ENCODE data around the gene CDC14B.

CDC14B gene

GRCh38 chr9:96480736-96481135, 138.9 kb downstream of the CDC14B start:
- no peak for DNase-seq

DNA sequence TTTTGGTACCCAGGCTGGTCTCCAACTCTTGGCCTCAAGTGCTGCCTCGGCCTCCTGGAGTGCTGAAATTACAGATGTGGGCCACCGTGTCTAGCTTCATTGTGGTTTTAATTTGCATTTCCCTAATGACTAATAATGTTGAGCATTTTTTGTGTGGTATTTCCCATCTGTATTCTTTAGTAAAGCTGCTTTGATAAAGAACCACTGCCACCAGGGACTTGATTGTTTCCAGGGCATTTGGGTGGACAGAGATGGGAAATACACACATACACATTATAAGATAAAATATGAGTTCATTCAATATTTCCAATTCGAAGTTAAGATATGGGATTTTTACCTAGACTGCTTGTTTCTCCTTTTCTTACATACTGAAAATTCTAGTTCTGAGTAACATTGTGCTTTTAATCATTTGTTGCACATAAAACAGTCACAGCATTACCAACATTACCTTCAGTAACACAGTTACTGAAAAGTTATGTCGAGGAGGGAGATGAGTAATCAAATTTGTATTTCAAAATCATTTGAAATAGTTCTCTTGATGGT, 140.7 kb downstream of the CDC14B start:
- no peak for DNase-seq

DNA sequence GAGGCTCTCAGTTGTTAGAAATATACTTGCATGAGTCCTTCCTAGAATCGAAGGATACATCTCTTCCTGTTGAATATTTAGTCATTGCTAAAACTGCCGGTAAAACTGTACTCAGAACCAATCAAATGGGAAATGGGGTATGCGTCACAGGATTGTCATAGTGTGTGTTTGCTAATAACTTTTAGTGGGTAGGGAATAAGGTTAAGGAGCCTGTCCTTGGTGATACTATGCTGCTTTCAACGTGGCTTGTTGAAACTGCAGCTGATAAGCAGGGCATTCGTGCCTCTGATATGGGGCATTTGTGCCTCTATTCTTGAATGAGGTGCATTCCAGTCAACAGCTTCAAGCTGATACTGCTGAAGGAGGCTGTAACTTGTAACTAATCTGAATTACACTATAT, 143.1 kb downstream of the CDC14B start:
- no peak for DNase-seq

DNA sequence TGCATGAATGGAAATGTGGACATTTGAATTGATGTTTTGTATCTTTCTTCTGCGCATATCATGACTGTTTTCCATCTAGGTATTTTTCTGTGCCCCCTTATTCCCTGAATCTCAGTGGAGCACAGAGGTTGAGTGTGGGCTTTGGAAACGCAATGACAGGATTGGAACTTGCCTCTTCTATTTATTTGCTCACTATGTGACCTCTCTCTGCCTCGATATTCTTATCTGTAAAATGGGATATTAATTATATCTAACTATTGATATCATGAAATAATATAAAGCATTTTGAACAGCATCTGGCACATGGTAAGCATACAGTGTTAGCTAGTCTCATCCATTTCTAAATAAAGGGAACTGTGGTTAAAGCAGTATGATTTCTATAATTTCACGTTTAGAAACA, 143.6 kb downstream of the CDC14B start:
- no peak for DNase-seq

DNA sequence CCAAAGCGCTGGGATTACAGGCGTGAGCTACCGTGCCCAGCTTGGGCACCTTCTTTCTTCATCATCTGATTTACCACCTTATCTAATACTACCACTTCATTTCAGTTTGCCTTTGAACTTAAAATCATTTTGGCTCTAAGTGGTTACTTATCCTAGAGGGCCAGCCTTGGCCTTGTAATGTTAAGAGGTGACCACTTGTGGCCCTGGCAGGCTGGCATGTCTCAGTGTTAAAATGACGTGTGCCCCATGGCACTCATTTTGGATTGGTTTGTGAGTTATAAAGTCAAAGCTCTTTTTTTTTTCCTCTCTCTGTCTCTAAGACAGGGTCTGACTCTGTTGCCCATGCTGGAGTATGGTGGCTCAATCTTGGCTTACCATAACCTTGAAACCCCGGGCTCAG, 151.9 kb downstream of the CDC14B start:
- no peak for DNase-seq

DNA sequence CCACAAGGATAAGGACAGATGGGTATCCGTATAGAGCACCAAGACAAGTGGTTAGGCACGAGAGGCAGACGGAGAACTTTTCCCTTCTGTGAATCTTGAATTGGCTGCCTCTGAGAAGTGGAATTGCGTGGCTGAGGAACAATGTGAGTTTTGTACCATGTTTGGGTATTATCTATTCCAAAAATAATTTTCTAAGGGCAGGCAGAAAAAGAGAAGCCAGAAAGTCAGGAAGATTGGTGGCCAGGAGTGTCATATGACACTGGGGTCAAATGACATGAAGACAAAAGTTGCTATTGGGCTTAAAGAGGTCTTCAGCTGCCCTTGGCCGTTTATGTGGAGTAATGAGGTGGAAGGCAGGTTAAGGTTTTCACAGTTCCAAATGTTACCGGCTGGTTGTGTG, 155.2 kb downstream of the CDC14B start:
- no peak for DNase-seq

- DNase-seq = no peak
These were observed 157.1 kb downstream of the CDC14B start for GRCh38 chr9:96462541-96462940.

DNA sequence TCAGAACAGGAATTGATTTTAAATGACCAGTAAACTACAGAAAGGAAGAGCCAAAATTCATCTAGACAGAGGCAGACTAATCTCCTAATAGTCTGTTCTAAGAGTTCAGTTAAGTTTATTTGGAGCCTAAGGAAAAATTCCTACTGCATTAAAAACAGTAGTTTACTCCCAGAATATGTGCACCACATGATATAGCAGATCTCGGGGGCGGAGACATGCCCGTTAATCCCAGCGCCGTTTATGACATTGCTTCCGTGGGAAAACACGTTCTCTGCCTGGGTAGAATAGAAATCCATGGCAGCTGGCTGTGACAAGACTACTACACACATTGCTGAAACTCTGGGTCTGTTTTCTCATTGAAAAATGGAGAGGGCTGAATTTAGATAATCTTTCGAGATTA, 158.3 kb downstream of the CDC14B start:
- DNase-seq = no peak

GRCh38 chr9:96460882-96461281, 158.8 kb downstream of the CDC14B start:
- DNase-seq = no peak

DNA sequence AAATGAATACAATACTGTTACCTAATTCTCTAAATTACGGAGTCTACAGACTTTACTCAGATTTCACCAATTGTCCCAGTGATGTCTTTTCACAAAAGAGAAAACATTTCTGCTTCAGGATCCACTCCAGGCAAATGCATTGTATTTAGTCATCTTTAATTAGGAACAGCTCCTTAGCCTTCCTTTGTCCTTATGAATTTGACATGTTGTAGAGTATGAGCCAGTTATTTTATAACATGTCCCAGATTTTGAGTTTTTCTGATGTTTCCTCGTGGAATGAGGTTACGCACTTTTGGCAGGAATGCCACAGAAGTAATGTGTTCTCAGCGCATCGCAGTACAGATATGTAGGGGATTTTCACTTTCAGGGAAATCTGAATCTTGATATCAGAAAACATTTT, 159.2 kb downstream of the CDC14B start:
- DNase-seq = no peak

DNA sequence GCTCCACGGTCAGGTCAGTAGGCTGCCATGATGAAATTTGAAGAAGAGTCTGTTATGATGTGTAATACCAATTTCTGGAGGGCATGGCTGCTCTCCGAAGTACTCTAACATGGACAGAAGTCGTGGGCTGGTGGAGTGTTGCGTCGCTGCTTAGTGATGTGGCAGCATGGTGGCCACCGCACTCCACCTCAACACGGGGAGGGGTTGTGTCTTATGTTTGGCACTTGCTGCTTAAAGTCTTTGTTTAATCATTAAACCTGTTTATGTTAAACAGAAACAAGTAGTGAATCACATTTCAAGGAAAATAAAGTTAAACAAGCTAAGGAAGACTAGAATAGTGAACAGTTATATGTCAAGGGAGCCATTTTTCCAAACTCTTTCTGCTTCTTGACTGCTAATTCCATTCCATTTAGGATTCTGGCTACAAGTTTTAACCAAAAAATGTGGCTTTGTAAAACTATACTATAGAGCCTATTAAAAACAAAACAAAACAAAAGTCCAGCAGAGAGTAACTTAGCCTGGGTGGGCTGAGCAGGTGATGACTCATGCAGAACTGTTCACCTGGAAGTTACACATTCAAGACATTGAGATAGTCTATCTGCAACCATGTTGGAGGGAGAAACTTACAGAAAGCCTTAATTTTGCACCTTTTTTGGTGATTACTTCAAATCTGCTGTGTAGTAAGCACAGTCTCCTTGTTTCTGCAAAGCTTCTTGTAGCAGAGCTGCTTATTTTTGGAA, 160.2 kb downstream of the CDC14B start:
- no peak for DNase-seq

- DNase-seq = no peak
These were observed 161.4 kb downstream of the CDC14B start for GRCh38 chr9:96458226-96458625.

DNA sequence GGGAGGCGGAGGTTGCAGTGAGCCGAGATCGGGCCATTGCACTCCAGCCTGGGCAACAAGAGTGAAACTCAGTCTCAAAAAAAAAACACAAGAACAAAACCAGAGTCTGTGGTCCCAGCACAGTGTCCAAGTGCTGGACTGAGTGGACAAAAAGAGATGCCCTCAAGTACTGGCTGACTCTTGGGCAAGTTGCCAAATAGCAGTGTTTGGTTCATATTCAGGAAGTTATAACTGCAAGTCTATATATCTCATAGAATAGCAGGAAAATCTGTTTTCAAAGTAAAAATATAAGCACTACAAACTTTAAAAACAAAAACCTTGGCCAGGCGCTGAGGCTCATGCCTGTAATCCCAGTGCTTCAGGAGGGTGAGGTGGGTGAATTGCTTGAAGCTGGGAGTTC, 162.4 kb downstream of the CDC14B start:
- no peak for DNase-seq

DNA sequence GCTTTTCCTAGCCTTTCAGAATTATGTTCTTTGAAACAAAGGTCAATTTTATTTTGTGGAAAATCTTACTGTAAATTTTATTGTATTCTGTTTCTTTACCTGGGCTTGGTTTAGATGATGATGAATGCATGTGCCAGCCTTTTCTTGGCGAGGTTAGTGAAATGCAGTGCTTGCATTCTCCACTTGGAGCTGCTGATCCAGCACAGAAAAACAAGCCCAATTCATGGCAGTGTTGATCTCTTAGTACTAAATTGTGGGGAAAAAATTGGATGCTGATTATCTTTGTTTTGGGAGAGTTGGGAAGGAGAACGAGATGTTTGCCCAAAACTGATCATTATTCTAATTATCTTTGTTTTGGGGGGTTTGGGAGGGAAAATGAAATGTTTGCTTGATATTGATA, 166.0 kb downstream of the CDC14B start:
- DNase-seq = no peak

- DNase-seq = no peak
These were observed 168.8 kb downstream of the CDC14B start for GRCh38 chr9:96450613-96451528.

Measured in DMS 273 treated with DMSO at 0.1 percent for 48 hours (cell line).